Ectodermal cell (in vitro differentiated cells): ENCODE measurements around the gene FAIM.
"Not testable (repeated sequence)": the region's sequence is repeated elsewhere in the genome, so short reads cannot be mapped to it uniquely, and the experiment has no call there.

Experiments used
- H3K27ac ChIP-seq: 2 replicates; pipeline ENCODE4 v1.7.0; 2013; ENCODE audit warnings: mild to moderate bottlenecking, low read depth, low read length; ENCODE audit not compliant: insufficient read depth, poor library complexity, severe bottlenecking
- H3K27me3 ChIP-seq: 2 replicates; pipeline ENCODE4 v1.7.0; 2013; ENCODE audit warnings: mild to moderate bottlenecking, low read length; ENCODE audit not compliant: insufficient read depth, control insufficient read depth, poor library complexity, severe bottlenecking
- H3K36me3 ChIP-seq: one replicate; pipeline ENCODE4 v1.7.0; 2013; ENCODE audit warnings: low read length; ENCODE audit not compliant: control insufficient read depth, insufficient read depth
- H3K4me1 ChIP-seq: one replicate; pipeline ENCODE4 v1.7.0; 2013; ENCODE audit warnings: low read length; ENCODE audit not compliant: control insufficient read depth, insufficient read depth
- H3K4me3 ChIP-seq: 2 replicates; pipeline ENCODE4 v1.7.0; 2013; ENCODE audit warnings: low read depth, low read length, control low read depth; ENCODE audit not compliant: insufficient read depth
- H3K9me3 ChIP-seq: 2 replicates; pipeline ENCODE4 v1.7.0; 2013; ENCODE audit warnings: mild to moderate bottlenecking, low read length, moderate library complexity; ENCODE audit not compliant: control insufficient read depth
- WGBS, 2 experiments: methylation state at CpG; one replicate each; pipeline ENCODE4 v1.1.7; 2013; ENCODE audit warnings: missing lambda C conversion rate in 2 of 2; 5-methylcytosine and 5-hydroxymethylcytosine counted together

FAIM gene

GRCh38 chr3:138600100-138600745 lies 8.3 kb upstream of the FAIM start:
- WGBS, 2 experiments, result 88 to 90% methylated on average over 8 of the region's 8 CpGs
- no peak overlapping the region for H3K4me3 ChIP-seq
- no peaks in the 10 kb centered on the region for H3K36me3 ChIP-seq
- H3K27me3 ChIP-seq, result no peaks in the 10 kb centered on the region
- no peaks in the 10 kb centered on the region for H3K4me1 ChIP-seq
- no peak overlapping the region for H3K27ac ChIP-seq
- no peaks in the 10 kb centered on the region for H3K9me3 ChIP-seq

- WGBS, 2 experiments, result 90 to 92% methylated on average over 2 of the region's 2 CpGs
- H3K9me3 ChIP-seq, H3K27ac ChIP-seq, H3K4me1 ChIP-seq, H3K27me3 ChIP-seq, H3K36me3 ChIP-seq, H3K4me3 ChIP-seq: not testable (repeated sequence)
Measured at GRCh38 chr3:138601661-138602060, 6.9 kb upstream of the FAIM start.

GRCh38 chr3:138604106-138604595 lies 4.4 kb upstream of the FAIM start:
- H3K9me3 ChIP-seq, H3K36me3 ChIP-seq, H3K4me1 ChIP-seq, H3K27ac ChIP-seq, H3K27me3 ChIP-seq, H3K4me3 ChIP-seq: not testable (repeated sequence)
- 95 to 98% methylated on average over 5 of the region's 5 CpGs for WGBS, 2 experiments

- Histone ChIP-seq H3K27me3 (peaks cover 9% of the 10 kb centered on the region), H3K27ac (no peak overlapping the region), H3K9me3 (no peaks in the 10 kb centered on the region), H3K4me3 (no peak overlapping the region), H3K4me1 (peaks cover 3% of the 10 kb centered on the region), H3K36me3 (no peaks in the 10 kb centered on the region)
- 80% methylated on average over 6 of the region's 6 CpGs for WGBS, 2 experiments
Measured at GRCh38 chr3:138609898-138610266, 1.3 kb downstream of the FAIM start.

GRCh38 chr3:138615462-138615861 lies 6.9 kb downstream of the FAIM start:
- H3K27me3 ChIP-seq, result no peaks in the 10 kb centered on the region
- H3K4me3 ChIP-seq, result no peak overlapping the region
- H3K4me1 ChIP-seq, result peaks cover 3% of the 10 kb centered on the region
- 90 to 94% methylated on average over 1 of the region's 1 CpG for WGBS, 2 experiments
- H3K36me3 ChIP-seq, result no peaks in the 10 kb centered on the region
- H3K27ac ChIP-seq, result no peak overlapping the region
- no peaks in the 10 kb centered on the region for H3K9me3 ChIP-seq

GRCh38 chr3:138620431-138620830 lies 11.9 kb downstream of the FAIM start:
- WGBS, 2 experiments, result 94 to 96% methylated on average over 4 of the region's 4 CpGs
- H3K9me3 ChIP-seq, result no peaks in the 10 kb centered on the region
- H3K27me3 ChIP-seq, result no peaks in the 10 kb centered on the region
- no peak overlapping the region for H3K27ac ChIP-seq
- H3K36me3 ChIP-seq, result no peaks in the 10 kb centered on the region
- H3K4me1 ChIP-seq, result no peaks in the 10 kb centered on the region
- no peak overlapping the region for H3K4me3 ChIP-seq

- Histone ChIP-seq H3K36me3 (no peaks in the 10 kb centered on the region), H3K27me3 (no peaks in the 10 kb centered on the region), H3K9me3 (no peaks in the 10 kb centered on the region), H3K4me3 (no peak overlapping the region), H3K27ac (no peak overlapping the region), H3K4me1 (no peaks in the 10 kb centered on the region)
Measured at GRCh38 chr3:138624518-138624917, 15.9 kb downstream of the FAIM start.

- Histone ChIP-seq H3K4me1 (no peaks in the 10 kb centered on the region), H3K4me3 (no peak overlapping the region), H3K36me3 (no peaks in the 10 kb centered on the region), H3K9me3 (no peaks in the 10 kb centered on the region), H3K27ac (no peak overlapping the region), H3K27me3 (no peaks in the 10 kb centered on the region)
- 91 to 93% methylated on average over 3 of the region's 3 CpGs for WGBS, 2 experiments
Measured at GRCh38 chr3:138625707-138626365, 17.3 kb downstream of the FAIM start.

GRCh38 chr3:138629526-138629925 lies 21.0 kb downstream of the FAIM start:
- Histone ChIP-seq H3K4me1 (no peaks in the 10 kb centered on the region), H3K27ac (no peak overlapping the region), H3K9me3 (no peaks in the 10 kb centered on the region), H3K36me3 (no peaks in the 10 kb centered on the region), H3K27me3 (no peaks in the 10 kb centered on the region), H3K4me3 (no peak overlapping the region)
- WGBS, 2 experiments, result 86 to 87% methylated on average over 6 of the region's 6 CpGs

GRCh38 chr3:138638641-138639040 lies 30.1 kb downstream of the FAIM start:
- Histone ChIP-seq H3K9me3 (no peaks in the 10 kb centered on the region), H3K27me3 (no peaks in the 10 kb centered on the region), H3K27ac (no peak overlapping the region), H3K36me3 (no peaks in the 10 kb centered on the region), H3K4me3 (no peak overlapping the region), H3K4me1 (no peaks in the 10 kb centered on the region)
- 100% methylated on average over 1 of the region's 2 CpGs; no CpG with 5 or more reads in 1 of the 2 experiments for WGBS, 2 experiments
